ENCODE results near the gene UBXN10.

DNA sequence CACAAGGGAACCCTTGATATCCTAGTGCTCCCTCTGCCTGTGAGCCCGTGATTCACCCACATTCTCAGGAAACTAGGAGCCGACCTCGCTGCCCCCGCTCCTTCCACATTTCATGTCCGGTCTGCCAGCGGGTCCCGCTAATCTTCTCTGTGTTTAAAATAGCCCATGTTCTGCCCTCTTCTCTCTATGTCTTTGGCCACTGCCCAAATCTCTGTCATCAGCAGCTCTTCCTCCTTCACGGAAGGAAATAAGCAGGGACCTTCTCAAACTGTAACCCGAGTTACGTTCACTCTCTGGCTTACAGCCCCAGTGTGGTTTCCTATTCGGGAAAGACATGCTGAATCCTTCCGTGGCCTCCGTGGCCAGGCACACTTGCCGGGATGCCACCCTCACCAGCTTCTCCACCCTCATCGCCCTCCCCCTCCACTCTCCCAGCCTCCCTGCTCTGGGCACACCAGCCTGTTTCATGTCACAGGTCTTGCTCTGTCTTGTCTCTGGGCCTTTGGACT, 21.1 kb upstream of the UBXN10 start:
- TF ChIP-seq, protein P1, sequence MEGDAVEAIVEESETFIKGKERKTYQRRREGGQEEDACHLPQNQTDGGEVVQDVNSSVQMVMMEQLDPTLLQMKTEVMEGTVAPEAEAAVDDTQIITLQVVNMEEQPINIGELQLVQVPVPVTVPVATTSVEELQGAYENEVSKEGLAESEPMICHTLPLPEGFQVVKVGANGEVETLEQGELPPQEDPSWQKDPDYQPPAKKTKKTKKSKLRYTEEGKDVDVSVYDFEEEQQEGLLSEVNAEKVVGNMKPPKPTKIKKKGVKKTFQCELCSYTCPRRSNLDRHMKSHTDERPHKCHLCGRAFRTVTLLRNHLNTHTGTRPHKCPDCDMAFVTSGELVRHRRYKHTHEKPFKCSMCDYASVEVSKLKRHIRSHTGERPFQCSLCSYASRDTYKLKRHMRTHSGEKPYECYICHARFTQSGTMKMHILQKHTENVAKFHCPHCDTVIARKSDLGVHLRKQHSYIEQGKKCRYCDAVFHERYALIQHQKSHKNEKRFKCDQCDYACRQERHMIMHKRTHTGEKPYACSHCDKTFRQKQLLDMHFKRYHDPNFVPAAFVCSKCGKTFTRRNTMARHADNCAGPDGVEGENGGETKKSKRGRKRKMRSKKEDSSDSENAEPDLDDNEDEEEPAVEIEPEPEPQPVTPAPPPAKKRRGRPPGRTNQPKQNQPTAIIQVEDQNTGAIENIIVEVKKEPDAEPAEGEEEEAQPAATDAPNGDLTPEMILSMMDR (IDR thresholded peaks at IDR 0.05 in 8 of 11, conservative IDR thresholded peaks at IDR 0.05 in 3 of 11), result peak in 1 of 11 experiments; percentile 24
- TF ChIP-seq POLR2A (IDR thresholded peaks at IDR 0.05) (no peak), POLR2AphosphoS5 (IDR thresholded peaks at IDR 0.05) (peak in 2 of 3 donors; percentile 32 to 40)

Data from spleen (tissue), 7 donors.